B cell (primary cell): ENCODE data around the gene CRYBG3.

Source experiments
- CTCF ChIP-seq: fragments of 200-600 bp; IDR thresholded peaks from one replicate; pipeline ENCODE4 v1.8.0; 2022; ENCODE audit warnings: antibody characterized with exemption, mild to moderate bottlenecking
- EZH2 ChIP-seq: IDR thresholded peaks from 2 replicates; pipeline ENCODE4 v1.6.1; 2012; ENCODE audit warnings: borderline replicate concordance, low read depth, mild to moderate bottlenecking, moderate library complexity, low read length; ENCODE audit not compliant: insufficient read depth, poor library complexity, severe bottlenecking

GRCh38 chr3:97991293-97991682, 169.5 kb downstream of the CRYBG3 start:
- TF ChIP-seq CTCF (no peak), EZH2 (no peak)
